GM19324 (cell line): ENCODE results near the gene AKAP11.

Experiments
- ATAC-seq: cut with Tn5 transposase; IDR thresholded peaks from one replicate; pipeline ENCODE4 v1.9.1; 2021; ENCODE audit warnings: mild to moderate bottlenecking, moderate library complexity; ENCODE audit not compliant: unreplicated experiment, low FRiP score

AKAP11 gene

DNA sequence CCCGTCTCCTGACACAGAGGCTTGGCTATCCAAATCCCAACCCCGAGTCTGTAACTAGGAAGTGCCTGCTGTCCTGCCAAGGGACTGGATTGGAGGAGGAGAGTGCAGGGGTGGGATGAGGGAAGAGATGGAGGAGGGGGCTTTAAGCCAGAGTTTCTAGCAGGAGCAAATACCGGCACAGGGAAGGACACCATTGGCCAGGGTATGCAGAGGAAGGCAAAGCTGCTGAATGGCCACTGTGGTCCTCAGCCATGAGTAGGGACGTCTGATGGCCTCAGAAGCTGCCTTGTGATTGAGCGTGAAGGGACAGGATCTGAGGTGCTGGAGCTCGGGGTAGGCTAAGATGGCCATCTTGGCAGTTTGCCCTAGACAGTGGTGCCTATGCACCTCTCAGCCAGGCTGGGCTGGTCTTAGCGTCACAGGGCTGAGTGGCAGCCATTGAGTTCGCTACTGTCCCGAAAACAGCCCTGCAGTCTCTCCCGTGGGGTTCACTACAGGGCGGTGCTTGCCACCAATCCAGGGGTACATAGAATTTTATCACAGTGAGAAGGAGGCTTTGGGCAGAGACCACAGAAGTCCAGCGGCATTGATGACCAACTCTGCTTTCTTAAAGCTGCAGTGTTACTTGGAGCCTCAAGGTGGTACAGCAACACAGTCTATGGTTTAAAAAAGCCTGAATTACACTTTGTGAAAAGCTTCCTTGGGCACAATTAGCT, 61.8 kb downstream of the AKAP11 start:
- no peak for ATAC-seq

DNA sequence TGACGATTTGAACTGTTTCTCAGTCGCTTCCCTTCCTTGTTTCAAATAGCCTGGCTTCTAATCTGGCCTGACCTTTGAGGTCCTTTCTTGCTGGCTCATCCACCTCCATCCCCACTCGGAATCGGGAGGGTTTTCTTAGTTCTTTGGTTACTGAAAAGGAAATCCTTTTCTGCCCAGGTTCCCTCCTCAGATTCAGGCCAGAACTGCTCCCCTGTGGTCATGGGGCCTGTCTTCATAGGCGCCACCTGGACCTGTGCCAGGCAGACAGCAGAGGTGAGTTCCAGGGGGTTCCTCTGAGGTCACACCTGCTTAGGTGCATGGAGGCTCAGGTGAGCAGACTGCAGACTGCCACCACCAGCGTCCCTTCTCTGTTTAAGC, 62.4 kb downstream of the AKAP11 start:
- no peak for ATAC-seq

DNA sequence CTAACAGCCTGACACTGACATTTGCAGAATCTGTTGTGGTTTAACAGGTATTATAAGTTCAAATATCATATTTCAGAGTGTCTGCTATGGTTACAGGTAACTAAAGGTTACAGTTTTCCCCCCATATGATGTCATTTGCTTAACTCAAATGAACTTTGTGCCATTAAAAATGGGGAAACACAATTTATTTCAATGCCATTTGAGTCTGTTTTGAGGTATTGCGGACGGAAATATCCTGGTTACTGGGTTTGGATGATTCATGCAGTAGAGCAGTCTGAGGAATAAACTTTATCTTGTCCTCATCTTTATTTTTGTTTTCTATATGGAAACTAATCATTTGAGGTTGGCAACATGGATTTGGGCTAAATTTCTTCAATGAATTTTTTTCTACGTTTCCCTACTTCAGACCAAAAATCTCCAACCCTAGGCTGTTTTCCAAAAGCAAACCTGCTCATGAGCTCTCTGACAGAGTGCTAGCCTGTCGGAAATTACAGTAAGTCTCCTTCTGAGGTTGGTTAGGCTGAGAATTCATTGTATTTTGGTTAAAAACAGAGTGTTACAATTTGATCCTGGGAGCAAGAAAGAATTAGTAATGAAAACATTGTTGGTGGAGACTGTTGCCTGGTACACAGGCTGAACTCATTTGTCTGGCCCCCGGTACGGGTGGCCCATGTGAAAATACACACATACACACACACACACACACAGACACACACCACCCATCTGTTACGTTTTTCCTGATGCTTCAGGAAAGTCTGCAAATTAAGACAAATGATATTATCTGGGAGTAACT, 66.1 kb downstream of the AKAP11 start:
- no peak for ATAC-seq

DNA sequence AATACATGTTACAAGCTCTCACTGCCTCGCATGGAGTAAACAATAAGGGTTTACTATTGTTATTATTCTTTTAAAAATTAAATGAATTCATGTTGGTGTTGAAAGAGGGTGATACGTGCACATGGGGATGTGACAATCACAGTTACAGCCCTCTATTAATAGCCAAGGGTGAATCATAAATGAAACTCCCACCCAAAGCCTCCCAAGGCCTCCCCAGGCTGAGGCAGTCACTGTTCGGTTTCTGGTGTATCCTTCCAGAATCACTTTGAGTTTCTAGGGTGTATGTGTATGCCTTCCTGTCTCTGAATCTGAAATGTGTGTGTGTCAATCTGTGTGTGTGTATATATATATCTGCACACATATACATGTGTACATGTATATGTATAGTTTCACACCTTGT, 73.4 kb downstream of the AKAP11 start:
- no peak for ATAC-seq

DNA sequence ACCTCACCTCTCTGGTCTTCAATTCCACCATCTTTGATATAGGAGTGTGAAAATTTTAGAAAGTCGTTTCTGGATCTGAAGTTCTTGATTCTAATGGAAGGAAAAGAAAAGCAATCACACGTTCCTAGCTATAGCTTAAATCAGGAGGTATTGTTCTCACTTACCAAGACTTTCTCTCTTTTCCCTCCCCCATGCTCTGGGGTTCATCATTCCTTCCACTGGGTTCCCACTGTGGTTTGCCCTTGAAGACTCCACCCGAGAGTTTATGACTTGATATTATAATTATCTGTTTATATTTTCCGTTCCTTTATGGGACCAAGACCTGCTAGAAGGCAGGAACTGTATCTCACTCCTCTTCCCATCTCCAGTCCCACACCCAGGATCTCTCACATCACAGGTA, 76.6 kb downstream of the AKAP11 start:
- no peak for ATAC-seq

DNA sequence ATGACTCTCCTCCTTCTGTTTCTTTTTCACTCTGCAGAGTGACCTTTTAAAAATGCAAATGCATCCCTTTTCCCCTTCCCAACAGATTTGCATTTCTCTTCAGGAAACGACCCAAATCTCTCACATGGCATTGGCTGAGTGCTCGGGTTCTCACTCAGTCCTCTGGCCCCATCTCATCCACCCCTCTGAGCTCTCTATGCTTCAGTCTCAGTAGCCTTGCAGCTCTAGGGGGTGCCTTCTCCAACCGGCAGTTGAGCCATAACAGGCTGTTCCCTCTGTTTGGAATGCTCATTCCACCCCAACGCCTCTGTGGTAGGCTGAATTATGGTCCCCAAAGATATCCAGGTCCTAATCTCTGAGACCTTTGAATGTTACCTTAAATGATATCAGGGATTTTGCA, 78.2 kb downstream of the AKAP11 start:
- ATAC-seq, result no peak

DNA sequence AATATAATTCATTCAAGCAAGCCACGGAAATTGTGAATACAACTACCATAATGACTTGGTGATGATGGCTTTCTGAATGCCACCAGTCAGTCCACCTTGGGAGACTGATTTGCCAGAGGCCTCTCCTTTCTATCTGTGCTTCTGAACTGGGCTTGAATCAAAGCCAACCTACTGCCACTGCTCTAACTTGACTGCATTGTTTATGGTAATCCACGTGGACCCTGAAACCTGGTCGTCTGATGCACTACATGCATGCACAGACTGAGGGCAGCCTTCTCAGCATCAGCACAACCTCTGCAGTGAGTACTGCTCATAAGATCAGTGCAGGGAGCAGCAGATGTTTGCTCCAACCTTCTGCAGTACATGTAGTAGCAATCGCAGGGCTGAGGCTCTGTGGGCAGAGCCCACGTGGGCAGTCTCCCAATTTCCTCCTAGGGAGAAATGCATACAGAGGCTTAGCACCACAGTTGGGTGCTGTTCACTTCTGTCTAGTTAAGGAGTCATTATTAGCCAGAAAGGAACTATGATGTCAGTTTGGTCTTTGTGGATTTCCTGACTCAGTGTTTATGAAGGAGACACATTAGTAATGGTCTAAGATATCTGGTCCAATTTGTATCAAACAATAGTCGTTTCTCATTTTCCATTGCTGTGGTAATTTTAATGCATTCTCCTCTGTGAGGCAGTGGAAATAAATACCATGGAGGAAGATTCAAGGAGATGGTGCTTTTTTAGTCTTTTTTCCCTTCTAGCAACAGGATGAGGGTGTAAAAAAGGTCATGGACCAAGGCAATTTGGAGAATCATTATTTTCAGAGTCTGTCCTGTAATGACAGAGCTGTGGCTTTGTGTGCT, 82.5 kb downstream of the AKAP11 start:
- ATAC-seq, result peak; percentile 68

DNA sequence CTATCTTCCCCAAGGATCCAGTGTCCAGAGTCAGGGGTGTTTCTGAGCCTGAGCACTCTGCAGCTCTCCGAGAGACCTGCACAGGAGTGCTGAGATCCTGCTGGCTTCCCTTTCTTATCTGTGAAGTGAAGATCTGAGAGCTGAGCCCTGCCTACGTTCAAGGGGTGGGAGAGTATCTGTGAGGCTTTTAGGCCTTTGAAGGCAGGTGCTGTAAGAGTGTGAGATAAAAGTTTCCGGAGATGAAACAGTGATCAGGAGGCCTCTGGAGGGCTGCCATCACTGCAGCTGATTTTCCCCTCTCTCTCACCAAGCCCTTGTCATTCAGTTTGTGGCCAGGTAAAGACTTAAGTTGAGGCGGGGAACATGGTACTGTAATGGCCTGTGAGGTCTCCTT, 83.1 kb downstream of the AKAP11 start:
- no peak for ATAC-seq

DNA sequence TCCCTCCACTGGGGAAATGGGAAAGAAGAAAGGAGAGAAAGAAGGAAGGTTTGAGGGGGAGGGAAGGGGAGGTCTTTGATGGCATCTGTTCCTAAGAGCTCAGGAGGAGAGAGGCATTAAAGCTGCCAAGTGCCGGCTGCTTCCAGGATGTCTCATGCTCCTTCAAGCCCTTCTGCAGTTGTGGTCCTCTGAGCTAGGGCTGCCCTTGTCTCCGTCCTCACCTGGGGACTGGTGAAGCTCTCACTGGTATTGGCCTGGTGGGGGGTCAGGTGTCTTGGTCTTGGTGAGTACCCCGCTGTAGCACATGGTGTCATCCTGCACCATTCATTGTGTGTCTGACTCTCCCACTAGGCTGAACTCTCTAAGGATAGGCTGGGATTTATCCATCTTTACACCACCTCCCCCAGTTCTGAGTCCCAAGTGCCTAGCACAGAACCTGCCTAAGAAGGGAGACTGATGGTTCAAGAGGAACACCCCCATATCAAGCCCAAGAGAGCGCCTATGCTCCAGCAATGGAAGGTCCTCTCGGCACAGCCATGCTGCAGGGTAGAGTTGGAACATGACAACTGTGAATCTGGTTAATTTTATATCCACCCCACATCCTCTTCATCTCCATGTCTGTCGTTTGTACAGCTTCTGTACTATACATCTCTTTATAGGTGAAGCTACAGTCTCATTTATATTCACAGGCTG, 83.7 kb downstream of the AKAP11 start:
- ATAC-seq, result no peak

DNA sequence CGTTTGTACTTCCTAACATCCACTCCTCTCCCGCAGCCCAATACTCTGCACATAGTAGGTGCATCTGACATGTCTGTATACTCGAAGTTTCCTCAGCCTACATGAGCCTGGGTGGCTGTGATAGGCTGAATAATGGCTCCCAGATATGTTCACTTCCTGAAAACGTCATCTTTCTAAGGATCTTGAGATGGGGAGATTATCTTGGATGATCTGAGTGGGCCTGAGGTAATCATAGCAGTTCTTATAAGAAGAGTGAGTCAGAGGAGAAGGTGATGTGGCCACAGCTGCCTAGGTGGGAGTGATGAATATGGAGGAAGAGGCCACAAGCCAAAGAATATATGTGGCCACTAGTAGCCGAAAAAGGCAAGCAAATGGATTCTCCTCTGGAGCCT, 84.2 kb downstream of the AKAP11 start:
- ATAC-seq, result no peak

DNA sequence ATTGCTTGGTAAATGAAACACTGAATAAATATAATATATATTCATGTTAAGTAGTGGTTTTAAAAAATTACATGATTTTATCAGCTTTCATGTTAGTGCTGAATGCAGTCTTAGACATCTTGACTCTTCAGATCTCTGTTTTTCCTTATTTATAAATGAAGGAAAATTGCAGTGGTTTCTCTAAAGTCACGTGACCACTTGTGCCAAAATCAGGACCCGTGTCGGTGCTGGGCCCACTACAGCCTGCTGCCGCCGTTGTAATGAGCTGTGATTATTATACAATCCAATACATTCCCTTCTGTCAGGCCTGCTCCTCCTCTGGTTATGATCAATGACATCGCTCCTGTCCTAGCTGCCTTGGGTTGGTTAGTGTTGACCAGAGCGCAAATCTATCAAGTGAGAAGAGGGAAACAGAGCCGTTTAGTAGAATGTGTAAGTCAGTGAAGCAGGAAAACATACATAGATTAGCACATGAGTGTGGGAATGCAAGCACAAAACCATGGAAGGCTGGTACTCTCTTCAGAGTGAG, 88.2 kb downstream of the AKAP11 start:
- ATAC-seq, result no peak

DNA sequence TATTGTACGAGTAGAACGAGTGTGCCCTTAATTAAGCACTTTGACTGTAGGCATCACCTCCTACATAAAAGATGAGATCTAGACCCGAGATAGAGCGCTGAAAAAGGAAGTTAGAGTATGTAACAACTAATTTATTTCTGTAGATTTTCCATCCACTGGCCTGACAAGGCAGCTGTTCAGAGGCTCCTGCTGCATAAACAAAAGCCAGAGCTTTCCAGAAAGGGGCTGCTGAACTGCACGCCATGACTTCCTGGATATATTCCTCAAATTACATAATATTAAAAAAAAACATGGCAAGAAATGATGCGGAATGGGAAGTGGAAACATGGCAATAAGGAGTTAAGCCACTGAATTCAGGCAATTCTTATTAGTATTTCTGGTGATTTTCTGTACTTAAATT, 89.7 kb downstream of the AKAP11 start:
- no peak for ATAC-seq

DNA sequence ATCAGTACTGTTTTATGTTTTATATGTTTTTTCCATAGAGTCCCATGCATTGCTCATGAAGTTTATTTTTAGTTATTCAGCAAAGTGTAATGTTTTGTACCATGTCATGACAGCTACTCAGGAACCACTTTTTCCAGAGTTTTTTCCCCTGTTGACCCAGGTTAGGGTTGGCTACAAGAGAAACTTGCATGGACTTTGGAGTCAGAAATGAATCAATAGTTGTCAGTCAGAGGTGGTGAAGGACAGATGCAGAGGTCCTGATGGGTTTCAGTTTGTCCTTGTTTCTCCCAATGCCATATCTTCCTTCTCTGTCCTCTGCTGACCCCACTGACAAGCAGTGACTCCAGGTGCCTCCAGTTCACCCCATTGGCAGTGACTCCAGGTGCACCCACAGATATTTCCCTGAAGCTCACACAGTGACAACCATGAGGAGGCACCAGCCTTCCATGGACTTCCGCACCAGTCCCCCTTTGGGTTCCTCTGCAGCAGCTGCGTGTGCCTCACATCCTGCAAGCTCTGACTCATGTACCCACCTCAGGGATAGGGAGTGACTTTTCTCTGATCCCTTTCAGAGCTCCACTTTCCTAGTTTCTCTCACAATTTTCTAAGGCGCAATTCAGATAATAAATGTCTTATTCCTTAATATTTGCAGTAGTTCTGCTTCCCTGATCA, 92.1 kb downstream of the AKAP11 start:
- ATAC-seq, result no peak

DNA sequence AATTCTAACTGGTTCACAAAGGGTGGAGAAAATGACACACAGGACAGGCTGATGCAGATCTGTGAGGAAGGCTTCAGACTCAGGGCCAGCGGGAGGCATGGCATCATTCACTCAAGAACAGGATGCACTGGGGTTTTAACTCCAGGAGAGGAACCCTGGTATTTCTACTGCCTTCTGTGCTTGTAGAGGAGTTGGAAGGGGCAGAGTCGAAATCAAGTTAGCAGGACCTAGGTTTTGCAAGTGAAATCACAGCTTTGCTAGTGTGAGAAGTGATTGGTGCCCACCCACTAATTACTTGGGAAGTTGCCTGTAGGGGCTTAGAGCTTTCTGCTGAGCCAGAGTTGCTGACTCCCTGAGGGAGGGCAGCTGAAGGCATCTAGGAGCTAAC, 92.7 kb downstream of the AKAP11 start:
- ATAC-seq, result no peak

DNA sequence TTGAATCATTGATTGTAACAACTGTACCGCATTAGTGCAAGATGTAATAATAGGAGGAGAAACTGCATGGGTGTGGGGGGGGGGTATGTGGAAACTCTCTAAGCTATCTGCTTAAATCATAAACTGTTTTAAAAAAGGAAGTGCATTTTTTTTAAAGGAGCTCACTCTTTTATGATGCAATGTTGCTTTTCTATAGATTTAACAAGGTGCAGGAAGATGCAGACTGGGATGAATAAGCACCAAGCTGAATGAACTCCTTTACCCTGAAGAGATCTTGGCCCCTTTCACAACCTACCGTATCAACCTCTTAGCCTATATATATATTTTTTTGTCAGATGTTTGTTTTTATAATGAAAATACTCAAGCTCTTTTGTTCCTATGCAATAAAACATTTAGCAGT, 95.9 kb downstream of the AKAP11 start:
- no peak for ATAC-seq

DNA sequence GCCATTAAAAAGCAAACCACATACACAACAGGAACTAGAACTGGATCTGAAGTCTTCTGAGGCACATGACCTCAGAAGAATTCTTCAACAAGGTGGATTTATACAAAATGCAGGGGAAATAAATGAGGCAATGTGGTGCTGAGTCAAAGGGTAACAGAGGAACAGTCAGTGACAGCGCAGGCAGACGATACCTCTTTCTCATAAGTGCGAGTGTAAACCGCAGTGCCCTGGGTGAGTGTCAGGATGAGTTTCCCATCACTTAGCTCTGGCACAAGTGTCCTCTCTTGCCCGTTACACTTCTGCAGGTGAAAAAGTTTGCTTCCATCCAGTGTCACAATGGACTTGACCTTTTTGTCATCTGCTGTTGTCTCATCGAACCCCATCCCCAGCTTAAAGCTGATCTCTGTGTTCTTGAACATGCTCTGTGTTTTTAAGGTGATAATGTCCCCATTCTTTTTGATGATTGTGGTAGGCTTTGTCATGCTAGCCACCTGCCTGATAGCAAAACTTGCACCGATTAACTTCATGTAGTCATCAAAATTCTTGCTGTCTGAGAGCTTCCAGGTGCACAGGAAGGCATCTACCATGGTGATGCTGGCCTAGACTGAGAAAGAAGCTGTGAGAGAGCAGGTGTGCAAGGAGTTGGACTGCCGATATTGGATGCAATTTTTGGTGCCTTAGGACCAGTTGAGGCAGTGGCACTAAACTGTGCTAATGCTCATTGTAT, 97.3 kb downstream of the AKAP11 start:
- no peak for ATAC-seq

DNA sequence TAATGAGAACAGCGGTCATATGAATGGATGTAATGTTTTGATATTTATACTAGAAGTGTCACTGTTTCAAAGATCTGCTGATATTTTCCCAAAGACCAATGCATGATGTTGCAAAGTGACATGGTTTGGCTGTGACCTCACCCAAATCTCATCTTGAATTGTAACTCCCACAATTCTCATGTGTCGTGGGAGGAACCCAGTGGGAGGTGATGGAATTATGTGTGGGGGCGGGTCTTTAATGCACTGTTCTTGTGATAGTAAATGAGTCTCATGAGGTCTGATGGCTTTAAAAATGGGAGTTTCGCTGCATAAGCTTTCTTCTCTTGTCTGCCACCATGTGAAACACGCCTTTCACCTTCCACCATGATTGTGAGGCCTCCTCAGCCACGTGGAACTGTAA, 98.3 kb downstream of the AKAP11 start:
- ATAC-seq, result no peak
